NCI-H2196 treated with DMSO at 0.1 percent for 48 hours (cell line): ENCODE data around the gene CHIT1.
A peak's percentile ranks its signal among the peaks of the same experiment; 100 is the strongest.

ENCODE experiments used
- DNase-seq: peaks from one replicate; lab custom pipeline; 2025; ENCODE audit not compliant: unreplicated experiment; lab: John Stamatoyannopoulos, UW

The CHIT1 gene

DNA sequence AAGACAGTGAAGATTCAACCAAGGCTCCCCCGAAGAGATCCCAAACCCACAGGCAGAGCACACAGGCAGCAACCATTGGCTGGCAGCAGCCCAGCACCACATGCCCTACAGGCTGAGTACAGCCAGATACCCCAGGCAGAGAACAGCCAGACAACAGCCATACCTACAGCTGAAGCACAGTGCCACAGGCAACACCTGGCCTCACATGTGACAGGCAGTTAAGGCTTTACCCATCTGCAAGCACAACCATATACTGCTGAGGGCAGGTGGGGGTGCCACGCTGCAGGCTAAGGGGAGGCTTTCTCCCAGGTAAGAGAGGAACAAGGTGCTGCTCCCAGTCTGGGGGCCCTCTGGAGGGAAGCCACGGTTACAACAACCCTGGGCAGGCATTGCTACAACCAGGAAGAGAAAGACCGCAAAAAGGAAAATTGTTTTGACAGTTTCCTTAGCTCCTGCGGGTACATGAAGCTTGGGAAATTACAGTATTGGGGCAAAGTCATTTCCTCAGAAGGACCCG is 12.3 kb downstream of the CHIT1 start:
- DNase-seq = no peak

DNA sequence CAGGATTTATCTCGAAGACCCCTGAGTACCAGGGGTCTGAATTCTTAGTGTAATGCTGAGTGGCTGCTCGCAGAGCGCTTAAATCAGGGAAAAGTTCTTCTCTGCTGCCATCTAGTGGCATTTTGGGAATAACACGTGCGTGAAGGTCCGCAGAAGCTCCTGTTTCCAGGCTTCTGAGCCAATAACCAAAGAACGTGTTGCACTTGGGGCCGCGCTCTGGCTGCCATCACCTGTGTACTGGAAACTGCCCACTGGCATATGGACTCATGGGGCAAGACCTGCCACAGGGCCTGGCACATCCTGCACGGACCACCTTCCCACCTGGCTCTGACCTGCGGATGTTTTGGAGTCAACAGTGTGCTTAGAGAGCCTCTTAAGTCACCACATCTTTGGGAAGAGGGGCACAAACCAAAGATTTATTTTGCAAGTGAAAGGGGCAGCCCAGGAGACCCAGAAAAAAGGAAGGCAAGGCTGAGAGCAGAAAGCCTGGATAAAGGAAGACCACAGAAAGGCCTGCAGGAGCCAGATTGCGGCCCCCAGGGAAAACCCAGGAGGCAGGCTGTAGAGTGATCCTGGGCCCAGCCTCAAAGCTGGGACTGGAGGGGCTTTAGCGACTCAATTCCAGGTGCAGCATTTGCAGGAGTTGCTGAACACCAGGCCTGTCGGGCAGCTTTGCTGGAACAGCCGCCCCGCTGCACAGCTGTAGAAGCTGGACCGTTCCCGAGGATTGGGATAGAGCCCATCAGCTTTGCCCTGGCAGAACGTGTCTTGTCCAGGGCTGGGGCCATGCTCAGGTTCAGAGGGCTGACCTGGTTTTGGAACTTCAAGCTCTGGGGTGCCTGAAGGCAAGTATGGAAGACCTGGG is 13.0 kb downstream of the CHIT1 start:
- peak; percentile 21 for DNase-seq

DNA sequence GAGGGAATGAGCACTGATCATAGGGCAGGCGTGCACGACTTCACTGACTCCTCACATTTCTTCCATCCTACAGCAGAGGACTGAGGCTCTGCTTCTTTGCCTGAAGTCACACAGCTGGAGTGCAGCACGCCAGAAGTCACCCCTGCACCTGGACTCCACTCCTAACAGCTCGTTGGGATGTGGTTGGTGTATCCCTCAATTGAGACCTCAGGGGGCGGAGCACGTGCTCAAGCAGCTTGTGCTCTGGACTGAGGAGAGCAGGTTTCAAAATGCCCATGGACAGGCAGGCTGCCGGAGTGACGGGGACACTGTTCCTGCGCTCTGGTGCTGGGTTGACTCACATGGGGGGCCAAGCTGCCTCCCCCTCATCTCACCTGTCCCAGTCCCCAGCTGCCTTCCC is 13.9 kb downstream of the CHIT1 start:
- DNase-seq = no peak

DNA sequence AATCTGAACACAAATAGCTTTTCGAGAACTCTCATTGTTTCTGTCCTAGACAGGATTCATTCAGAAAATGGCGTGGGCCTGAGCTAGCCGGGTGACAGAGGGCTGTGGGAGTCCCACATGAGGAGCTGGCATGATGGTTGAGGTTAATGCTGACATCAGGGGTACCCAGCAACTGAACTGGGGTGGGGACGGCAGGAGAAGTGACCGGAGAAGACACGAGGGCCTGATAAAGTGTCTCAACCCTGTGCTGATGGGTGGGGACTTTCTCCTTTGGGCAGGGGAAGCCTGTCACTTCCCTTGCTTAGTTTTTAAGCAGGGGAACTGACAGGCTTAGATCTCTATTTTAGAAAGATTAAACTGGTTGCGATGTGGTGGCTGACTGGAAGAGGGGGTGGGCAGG is 14.6 kb downstream of the CHIT1 start:
- DNase-seq = no peak

DNA sequence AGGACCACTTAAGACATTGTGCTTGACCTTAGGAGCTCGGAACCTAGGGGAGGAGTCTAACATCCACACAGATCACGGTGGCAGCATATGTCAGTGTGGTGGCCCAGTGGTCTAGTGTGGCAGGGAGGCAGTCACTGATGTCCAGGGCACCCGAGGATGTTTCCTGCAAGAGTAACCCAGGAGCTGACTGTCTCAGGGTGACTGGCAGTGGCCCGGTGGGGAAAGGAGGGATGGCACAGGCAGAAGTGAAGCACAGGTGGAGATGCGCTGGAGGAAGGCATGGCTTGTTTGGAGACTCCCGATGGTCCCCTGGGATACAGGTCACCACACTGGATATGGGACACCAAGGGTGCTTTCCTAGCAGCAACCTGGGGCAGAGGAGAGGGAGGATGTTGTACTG is 16.3 kb downstream of the CHIT1 start:
- DNase-seq = no peak

DNA sequence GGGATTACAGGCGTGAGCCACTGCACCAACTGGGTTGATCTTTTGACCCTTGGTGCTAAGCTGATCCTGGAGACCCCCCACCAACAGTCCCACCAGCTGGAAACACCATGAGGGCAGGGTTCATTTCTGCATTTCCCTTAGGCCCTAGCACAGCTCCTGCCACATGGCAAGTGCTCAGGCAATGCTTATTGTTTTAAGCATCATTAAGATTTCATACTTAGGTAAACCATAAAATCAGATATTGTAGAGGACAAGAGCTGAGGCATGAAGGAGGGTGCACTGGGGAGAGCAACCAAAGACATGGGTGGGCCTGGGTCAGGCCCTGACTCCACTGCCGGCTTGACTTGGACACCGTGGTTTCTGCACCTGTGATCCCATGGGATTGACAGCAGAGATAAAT is 17.7 kb downstream of the CHIT1 start:
- no peak for DNase-seq

DNA sequence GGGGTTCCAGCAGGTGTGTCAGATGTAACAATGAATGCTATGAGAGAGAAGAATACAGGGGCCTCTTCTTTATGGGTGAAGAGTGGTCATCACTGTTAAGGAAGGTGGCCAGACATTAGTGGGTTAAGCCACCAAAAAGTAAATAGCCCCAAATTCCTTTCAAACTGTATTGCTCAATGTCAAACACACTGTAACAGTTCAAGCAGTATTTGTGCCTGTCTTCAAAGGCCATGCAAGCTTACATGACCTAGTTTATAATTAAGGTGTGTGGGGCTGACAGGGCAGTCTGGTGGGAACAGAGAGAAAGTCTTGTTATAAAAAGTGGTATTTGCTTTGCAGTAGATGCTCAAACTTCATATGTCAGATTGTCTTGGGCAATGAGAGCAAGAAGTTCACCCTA is 18.5 kb downstream of the CHIT1 start:
- DNase-seq = no peak

DNA sequence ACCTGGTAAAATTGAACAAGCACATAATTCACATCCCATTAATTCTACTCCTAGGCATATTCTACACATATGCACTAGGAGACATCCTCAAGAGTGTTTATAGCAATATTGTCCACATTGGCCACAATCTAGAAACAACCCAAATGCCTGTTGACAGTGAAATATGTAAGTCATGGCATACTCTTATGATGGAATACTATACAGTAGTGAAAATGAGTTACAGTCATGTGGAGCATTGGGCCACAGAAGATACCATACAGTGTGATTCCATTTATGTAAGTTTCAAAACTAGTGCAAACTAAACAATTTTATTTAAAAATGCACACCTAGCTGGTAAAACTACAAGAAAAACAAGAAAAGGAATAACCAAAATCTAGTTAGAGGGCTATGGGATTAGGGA is 19.1 kb downstream of the CHIT1 start:
- no peak for DNase-seq

DNA sequence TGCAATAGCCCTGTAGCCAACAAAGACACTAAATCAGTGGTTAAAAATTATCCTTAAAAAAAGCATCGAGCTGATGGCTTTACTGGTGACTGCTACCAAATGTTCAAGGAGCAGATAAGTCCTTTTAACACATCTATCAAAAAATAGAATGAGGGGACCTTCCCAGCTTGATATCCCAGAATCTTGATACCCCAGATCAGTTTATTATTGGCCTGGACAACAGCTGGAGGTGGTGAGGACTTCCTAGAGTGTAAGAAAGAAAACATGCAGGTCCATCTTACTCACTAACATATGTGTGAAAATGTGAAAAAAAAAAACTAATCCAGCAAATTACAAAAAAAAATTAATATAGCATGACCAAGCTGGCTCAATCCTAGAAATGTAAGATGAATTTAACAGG is 21.3 kb downstream of the CHIT1 start:
- no peak for DNase-seq

DNA sequence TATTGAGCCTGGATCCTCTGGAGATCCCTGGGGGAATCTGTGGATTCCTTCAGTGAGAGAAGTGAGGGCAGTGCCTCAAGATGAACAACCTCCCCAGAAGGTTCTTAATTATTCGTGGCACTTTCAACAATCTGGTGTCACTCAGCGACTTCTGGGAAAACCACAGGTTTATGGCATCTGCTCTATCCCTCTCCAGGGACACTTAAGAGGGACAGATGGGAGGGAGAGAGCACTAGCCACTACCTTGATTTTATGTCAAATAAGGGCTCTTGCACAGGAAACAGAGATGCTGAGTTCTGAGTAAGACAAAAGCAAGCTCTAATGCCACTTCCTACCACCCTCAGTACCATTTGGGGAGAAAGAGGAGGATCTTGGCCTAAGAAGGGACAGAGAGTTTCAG is 21.7 kb downstream of the CHIT1 start:
- no peak for DNase-seq

DNA sequence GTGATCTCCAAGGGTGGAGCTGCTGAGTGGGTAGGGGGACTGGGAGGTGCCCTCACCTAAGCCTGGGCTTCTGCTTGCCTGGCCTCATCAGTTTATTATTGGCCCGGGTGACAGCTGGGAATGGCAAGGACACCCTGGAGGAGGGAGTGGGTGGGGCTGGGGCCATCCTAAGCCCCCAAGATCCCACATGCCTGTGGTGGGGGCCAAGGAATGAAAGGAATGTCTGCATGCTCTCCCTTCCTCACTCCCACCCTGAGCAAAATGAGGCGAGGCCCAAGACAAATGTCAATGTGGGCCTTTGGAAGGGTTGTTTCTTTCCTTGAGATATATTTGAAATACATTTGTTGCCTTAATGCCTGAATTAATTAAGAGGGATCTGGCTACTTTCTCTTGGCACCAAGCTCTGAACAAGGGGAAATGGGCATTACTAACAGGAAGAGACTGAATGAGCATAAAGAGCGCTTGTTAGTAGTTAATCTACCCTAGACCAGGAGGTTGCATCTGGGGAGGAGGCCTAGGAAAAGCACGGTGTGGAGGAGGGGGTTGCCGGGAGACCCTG is 23.3 kb downstream of the CHIT1 start:
- DNase-seq = no peak

DNA sequence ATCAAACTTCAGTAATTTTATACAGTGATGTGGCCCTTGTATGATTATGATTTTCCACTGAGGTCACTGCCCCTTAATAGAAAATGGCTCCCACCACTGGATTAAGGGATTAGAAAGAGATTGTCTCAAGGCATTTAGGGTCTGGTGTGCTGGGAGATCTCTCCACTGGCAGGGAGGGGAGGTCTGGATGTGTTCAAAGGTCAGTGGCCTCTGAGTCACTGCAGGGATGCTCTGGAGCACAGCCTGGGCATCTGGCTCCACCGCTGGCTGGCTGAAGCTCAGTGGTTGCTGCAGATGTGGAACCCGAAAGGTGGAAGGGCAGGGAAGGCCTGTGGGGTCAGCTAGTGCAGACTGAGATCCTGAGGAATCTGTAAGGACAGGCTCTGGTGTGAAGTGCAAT is 24.7 kb downstream of the CHIT1 start:
- DNase-seq = no peak

DNA sequence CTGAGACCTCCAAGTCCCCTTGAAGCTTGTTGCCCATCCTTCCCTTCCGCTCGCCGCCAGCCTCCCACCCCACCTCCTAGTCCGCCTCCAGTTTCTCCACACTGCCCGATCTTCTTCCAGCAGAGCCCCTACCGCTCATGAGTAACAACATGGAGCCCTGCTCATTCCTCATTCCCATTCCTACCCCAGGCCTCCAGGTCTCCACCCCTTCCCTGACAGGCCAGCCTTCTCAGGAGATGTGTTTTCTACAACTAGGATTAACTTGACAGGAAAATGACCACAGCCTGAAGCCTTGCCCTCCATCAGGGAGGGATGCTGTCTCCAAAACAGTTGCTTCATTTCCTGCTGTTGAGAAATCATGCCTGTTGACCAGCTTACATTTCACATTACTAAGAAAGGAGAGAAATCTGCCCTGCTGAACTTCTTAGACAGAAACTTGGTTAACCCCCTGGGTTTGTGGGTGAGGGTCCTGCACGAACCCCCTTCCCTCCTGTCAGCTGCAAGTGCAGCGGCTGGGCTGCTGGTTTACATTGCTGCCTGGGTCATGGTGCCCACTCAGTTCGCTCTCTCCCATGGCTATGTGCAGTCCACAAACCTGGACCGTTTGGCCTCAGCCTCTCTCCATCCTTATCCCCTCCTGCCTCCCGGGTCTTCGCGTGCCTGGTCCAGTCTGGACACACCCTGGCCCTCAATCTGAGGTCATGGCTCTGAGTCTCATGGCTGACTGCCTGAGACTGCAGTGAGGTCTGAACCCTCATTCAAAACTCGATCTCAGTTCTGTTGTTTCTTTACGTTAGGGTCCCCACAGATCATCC is 26.8 kb downstream of the CHIT1 start:
- DNase-seq = no peak

DNA sequence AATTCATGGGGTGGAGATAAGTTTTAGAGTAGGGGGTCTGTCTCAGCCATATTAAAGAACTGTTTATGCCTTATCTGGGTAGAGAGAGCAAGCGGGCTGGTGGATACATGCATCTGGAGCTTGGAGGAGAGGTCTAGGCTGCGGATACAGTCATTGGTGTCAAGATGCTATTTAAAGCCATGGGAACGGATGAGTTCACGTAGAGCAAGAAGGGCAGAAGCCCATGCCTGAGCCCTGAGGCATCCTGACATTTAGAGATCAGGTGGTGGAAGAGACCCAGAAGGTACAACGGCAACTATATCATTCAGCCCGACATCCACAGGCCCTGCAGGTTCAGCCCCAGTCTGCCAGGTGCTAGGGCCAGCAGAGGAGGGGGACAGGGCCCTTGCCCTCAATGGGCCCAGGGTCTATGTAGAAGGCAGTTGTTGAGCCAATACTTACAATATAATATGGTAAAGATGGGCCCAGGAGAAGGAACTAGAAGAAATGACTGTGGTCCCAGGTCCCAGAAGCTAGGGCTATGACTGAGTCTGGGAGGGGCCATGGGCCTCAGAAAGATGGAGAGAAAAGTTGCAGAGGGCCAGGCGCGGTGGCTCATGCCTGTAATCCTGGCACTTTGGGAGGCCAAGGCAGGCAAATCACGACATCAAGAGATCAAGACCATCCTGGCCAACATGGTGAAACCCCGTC is 27.8 kb downstream of the CHIT1 start:
- no peak for DNase-seq

DNA sequence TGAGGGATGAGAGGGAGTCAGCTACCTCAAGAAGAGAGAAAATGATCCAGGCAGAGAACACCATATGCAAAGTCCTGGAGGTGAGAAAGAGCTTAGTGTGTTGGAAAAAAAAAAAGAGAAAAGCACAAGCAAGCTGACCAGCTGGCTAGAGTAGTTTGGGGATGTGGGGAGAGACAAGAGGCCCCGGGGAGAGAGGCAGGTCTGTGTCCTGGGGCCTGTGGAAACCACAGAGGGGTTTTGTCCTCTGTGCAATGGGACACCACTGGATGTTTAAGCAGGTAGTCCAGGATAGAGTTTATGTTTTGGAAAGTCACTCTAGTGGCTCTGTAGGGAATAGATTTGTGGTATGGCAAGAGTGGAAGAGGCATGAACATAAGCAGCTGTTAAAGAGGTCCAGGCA is 28.6 kb downstream of the CHIT1 start:
- no peak for DNase-seq

DNA sequence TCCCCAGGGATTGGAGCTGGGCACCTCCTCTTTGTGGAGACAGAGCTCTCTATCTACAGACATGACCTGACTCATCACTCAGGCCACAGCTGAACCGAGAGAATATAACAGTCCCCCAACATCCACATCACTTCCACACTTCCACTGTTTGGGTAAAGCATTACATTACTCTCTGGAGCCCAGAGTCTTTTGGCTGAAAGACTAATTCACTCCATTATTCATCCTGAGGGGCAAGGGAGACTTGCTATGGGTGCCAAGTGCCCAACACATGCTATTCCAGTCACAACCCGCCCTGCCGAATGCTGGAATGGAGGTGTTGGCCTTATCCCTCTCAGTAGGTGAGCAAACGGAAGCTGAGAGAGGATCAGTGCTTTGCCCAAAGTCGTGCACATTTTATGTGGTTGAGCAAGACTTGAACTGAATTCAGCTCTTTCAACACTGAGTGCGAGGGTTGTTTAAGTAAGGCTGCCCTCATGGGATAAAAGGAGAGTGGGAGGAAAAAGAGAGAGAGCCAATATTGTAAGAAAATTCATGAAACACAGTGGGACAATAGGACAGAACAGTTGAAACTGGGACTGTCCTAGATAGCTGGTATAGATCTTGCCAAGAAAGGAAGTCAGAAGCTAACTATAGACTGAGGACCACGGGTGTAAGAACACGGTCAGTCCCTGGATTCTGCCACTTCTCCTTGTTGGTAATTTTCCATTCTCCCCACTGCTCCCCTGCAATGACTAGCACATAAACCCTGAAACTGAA is 29.5 kb downstream of the CHIT1 start:
- no peak for DNase-seq

DNA sequence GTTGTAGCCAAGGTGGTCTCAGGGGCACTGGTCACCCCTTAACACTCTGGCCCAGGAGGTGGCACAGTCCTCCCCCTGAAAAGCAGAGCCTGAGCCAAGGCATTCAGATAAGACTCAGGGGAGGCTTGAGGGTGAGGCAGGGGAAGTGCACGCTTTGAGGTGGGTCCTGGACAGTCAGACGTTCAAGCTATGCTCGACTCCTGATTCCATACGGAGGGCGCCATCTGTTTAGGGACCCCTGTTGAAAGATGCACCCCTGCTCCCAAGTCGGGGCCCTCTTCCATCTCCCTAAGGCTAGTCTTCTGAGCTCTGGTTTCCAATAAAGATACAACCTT is 30.0 kb downstream of the CHIT1 start:
- DNase-seq = no peak

DNA sequence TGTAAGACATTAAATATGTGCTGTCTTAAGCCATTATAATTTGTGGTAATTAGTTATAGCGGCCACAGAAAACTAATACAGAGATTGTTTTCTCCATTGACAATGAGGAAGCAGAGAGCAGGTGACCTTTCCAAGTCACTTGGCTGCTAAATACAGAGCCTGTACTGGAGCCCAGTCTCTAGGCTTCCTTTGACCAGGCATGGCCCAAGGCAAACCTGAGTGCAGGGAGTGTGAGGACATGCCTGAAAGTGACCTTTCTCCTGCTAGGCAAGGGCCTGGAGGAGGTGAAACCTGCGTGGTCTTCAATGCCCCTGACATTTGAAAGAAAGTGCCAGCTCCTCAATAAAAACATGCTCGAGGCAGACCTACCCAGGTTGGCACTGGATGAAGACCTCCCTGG is 30.5 kb downstream of the CHIT1 start:
- DNase-seq = no peak

DNA sequence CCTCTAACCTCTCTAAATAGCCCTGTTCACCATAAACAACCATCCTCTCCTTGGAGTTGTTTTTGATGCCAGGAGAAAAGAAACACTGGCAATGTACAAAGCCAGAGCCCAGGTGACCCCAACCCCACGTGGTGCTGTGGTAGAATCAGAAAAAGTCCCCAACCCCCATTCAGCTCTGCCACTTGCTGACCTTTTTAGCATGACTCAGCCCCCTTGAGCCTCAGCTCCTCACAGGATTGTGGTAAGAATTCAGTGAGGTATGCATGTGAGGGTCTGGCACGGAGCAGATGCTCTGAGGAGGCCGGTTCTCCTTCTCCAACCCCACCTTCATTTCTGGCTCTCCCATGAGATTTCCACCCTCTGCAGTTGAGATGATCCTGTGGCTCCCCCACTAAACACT is 31.8 kb downstream of the CHIT1 start:
- no peak for DNase-seq

DNA sequence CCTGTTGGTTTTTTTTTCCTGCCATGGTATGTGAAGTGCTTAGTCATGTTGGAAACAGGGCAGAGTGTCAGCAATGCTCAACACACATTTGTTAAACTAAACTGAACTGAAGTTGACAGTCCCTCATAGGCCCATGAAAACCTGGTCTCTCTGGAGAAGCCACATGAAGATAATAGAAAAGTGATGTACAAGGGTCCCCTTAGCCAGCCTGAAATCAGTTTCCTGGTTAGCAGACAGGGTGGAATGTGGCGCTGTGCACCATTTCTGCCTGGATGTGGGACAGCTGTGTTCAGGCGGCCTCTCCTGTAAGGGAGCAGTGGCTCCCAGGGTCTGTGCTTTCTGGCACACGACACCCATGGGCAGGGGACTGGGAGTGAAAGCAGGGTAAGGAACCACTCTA is 33.1 kb downstream of the CHIT1 start:
- no peak for DNase-seq

DNA sequence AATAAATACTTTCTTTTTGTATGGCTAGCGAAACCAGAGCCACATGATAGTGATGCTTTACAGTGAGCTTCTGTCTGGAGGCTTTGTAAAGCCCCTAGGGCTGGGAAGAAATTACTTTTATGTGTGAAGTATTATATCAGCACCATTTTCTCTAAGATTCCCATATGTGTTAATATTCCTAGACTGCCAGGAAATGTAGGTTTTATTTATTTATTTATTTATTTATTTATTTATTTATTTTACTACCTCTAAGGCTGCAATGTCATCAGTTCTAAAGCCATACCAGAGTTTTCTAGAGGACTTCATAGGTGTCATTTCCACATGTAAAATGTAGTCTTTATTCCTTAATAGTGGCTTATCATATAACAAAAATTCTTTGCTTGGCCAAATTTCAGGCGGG is 38.5 kb downstream of the CHIT1 start:
- DNase-seq = no peak
